ENCODE results near the gene PTGDR2.

DNA sequence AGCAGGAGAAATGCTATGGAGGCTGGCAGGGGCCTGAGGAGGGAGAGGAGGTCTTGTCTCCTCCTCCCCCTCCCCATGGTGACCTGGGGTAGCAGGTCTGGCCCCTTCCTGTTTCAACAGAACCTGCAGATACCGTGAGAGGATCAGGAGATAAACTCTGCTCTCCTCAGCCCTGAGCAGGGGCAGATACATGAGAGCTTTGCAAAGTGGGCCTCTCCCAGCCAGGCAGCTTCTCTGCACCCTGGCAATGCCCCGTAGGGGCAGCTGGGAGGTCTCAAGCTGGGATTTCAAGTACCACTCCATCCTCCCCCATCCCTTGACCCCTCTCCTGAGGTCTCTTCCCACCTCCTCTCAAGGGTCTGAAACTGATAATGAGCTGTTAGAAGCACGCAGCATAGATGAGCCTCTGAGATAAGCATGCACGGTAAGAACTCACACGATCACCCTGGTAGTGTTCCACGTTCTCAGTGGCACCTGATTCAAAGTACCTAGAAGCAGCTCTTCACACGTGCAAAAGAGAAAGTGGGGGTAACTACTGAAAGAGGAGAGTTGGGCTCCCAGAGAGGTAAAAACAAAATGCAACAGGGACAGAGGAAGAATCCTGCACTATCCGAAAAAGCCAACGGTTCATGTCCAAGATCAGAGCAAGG is 18.8 kb downstream of the PTGDR2 start:
- TF ChIP-seq, protein P1, sequence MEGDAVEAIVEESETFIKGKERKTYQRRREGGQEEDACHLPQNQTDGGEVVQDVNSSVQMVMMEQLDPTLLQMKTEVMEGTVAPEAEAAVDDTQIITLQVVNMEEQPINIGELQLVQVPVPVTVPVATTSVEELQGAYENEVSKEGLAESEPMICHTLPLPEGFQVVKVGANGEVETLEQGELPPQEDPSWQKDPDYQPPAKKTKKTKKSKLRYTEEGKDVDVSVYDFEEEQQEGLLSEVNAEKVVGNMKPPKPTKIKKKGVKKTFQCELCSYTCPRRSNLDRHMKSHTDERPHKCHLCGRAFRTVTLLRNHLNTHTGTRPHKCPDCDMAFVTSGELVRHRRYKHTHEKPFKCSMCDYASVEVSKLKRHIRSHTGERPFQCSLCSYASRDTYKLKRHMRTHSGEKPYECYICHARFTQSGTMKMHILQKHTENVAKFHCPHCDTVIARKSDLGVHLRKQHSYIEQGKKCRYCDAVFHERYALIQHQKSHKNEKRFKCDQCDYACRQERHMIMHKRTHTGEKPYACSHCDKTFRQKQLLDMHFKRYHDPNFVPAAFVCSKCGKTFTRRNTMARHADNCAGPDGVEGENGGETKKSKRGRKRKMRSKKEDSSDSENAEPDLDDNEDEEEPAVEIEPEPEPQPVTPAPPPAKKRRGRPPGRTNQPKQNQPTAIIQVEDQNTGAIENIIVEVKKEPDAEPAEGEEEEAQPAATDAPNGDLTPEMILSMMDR (IDR thresholded peaks at IDR 0.05; ENCODE audit: insufficient read depth, low read length, poor library complexity, severe bottlenecking), result no peak
- TF ChIP-seq EZH2phosphoT487 (conservative IDR thresholded peaks at IDR 0.05; ENCODE audit: low read length), result no peak

Data from SU-DHL-6 (cell line).